ENCODE results near the gene UVRAG. TPM values are rescaled to one million over a fixed set of nuclear protein-coding genes. Genes with fewer than 3 reads are reported as not detected.
"Not testable (repeated sequence)": the region's sequence is repeated elsewhere in the genome, so short reads cannot be mapped to it uniquely, and the experiment has no call there.

UVRAG gene
- total and polyA plus RNA-seq, 2 experiments from 2014 or later = 21.6 to 34.0 TPM

DNA sequence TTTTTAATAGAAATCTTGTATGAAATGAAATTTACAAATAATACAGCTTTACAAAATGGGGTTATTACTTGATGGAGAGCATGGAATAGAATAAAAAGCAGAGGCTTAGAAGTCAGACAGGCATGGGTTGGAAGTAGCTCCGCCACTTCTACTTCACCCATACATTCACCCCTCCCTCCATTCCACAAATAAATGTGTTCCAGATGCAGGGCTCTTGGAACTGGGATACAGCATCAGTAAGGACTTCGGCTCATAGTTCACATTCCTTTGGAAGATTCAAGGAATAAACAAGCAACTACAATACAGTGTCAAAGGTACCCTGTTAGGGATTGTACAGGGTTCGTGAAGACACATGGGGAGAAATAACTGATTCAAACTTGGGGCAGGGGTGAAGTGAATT is 234.5 kb downstream of the UVRAG start:
- Histone ChIP-seq H3K27me3 (no peaks in the 10 kb centered on the region), H3K4me1 (ENCODE audit: low read depth) (no peaks in the 10 kb centered on the region), H3K4me3 (no peak overlapping the region), H3K9me3 (ENCODE audit: low read depth) (no peaks in the 10 kb centered on the region), H3K27ac (no peak overlapping the region), H3K36me3 (no peaks in the 10 kb centered on the region)
- DNase-seq (ENCODE audit: low read depth in 1 of 2, low spot score in 1 of 2) = no peak
- TF ChIP-seq, protein P1, sequence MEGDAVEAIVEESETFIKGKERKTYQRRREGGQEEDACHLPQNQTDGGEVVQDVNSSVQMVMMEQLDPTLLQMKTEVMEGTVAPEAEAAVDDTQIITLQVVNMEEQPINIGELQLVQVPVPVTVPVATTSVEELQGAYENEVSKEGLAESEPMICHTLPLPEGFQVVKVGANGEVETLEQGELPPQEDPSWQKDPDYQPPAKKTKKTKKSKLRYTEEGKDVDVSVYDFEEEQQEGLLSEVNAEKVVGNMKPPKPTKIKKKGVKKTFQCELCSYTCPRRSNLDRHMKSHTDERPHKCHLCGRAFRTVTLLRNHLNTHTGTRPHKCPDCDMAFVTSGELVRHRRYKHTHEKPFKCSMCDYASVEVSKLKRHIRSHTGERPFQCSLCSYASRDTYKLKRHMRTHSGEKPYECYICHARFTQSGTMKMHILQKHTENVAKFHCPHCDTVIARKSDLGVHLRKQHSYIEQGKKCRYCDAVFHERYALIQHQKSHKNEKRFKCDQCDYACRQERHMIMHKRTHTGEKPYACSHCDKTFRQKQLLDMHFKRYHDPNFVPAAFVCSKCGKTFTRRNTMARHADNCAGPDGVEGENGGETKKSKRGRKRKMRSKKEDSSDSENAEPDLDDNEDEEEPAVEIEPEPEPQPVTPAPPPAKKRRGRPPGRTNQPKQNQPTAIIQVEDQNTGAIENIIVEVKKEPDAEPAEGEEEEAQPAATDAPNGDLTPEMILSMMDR (IDR thresholded peaks at IDR 0.05; ENCODE audit: low read depth, low read length) = no peak

DNA sequence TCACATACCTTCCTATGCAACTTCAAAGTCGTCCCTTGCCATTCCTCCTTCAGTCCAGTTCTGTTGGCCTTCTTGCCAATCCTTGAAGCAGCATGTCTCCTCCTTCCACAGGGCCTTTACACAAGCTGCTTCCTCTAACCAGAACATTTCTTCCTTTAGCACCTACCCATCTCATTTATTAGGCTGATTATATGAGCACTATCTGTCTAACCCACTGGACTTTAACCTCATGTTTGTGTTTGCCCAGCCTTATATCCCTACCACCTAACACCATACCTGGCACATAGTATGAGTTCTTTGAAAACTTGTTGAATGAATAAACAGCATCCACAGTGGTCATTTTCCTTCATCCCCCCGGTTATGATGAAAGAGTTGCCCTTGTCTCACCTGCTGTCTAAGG is 236.9 kb downstream of the UVRAG start:
- Histone ChIP-seq H3K9me3 (ENCODE audit: low read depth) (no peaks in the 10 kb centered on the region), H3K27ac (no peak overlapping the region), H3K4me3 (no peak overlapping the region), H3K27me3 (no peaks in the 10 kb centered on the region), H3K4me1 (ENCODE audit: low read depth) (peaks cover 6% of the 10 kb centered on the region), H3K36me3 (no peaks in the 10 kb centered on the region)
- TF ChIP-seq, protein P1 (IDR thresholded peaks at IDR 0.05; ENCODE audit: low read depth, low read length) = no peak
- DNase-seq (ENCODE audit: low read depth in 1 of 2, low spot score in 1 of 2) = no peak

DNA sequence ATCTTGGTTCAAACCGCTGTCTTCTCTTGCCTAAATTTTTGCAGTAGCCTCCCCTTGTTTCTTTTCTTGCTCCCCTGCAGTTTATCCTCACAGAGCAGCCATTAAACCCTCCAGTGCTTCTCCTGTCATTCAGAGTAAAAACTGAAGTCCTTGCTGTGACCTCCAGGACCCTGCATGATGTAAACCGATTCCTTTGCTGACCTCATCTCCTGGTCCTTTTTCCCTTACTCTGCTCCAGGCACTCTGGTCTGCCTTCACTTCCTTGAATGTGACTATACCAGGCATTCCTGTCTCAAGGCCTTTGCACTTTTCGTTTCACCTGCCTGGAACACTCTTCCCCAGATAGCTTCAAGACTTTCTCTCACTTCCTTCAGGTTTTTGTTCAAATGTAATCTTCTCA is 239.3 kb downstream of the UVRAG start:
- Histone ChIP-seq H3K27ac (no peak overlapping the region), H3K36me3 (no peaks in the 10 kb centered on the region), H3K4me1 (ENCODE audit: low read depth) (peaks cover 7% of the 10 kb centered on the region), H3K4me3 (no peak overlapping the region), H3K9me3 (ENCODE audit: low read depth) (no peaks in the 10 kb centered on the region), H3K27me3 (no peaks in the 10 kb centered on the region)
- DNase-seq (ENCODE audit: low read depth in 1 of 2, low spot score in 1 of 2) = no peak
- TF ChIP-seq, protein P1 (IDR thresholded peaks at IDR 0.05; ENCODE audit: low read depth, low read length) = no peak

DNA sequence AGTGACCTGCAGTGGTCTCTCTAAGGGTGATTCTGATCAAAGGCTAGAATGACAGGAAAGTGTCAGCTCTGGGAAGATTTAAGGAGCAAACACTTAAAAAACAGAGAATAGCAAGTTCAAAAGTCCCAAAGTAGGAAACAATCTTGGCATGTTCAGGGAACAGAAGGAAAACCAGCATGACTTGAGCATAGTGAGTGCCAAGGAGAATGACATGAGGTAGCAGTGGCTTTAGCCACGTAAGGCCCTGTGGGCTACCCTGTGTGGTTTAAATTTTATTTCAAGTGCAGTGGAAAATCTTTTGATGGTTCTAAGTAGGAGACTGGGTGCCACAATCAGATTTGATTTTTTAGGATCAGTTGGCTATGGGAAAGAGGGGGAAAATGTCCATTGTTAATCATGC is 241.9 kb downstream of the UVRAG start:
- no peak overlapping the region for H3K27ac ChIP-seq
- no peaks in the 10 kb centered on the region for H3K36me3 ChIP-seq
- H3K27me3 ChIP-seq = no peaks in the 10 kb centered on the region
- DNase-seq (ENCODE audit: low read depth in 1 of 2, low spot score in 1 of 2) = no peak
- H3K4me1 ChIP-seq (ENCODE audit: low read depth) = peaks cover 7% of the 10 kb centered on the region
- TF ChIP-seq, protein P1 (IDR thresholded peaks at IDR 0.05; ENCODE audit: low read depth, low read length) = no peak
- H3K4me3 ChIP-seq = no peak overlapping the region
- H3K9me3 ChIP-seq (ENCODE audit: low read depth) = no peaks in the 10 kb centered on the region

DNA sequence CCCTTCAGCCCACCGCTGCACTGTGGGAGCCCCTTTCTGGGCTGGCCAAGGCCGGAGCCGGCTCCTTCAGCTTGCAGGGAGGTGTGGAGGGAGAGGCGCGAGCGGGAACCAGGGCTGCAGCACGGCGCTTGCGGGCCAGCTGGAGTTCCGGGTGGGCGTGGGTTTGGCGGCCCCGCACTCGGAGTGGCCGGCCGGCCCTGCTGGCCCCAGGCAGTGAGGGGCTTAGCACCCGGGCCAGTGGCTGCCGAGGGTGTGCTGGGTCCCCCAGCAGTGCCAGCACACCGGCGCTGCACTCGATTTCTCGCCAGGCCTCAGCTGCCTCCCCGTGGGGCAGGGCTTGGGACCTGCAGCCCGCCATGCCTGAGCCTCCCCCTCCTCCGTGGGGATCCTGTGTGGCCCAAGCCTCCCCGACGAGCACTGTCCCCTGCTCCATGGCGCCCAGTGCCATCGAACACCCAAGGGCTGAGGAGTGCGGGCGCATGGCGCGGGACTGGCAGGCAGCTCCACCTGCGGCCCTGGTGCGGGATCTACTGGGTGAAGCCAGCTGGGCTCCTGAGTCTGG is 245.5 kb downstream of the UVRAG start:
- H3K36me3 ChIP-seq; H3K27me3 ChIP-seq; H3K27ac ChIP-seq; H3K4me3 ChIP-seq; DNase-seq (ENCODE audit: low read depth in 1 of 2, low spot score in 1 of 2); H3K9me3 ChIP-seq (ENCODE audit: low read depth): not testable (repeated sequence)
- H3K4me1 ChIP-seq (ENCODE audit: low read depth) = peaks cover 13% of the 10 kb centered on the region

DNA sequence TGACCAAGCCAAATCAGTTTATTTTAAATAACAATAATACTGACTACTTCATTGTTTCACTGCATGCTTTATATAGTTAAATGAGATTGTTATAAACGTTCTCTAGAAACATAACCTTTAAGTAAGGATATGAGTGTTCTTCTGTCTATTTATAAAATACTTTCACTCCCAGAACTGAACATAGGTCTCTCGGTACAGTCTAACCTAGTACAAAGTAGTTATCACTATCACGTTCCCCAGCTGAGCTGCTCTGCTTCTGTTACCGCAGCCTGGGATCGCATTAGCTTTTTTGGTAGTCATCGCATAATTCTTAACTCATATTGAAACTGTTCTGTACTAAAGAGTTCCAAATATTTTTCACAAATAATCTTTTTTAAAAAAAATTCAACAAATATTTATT is 247.7 kb downstream of the UVRAG start:
- peaks cover 6% of the 10 kb centered on the region for H3K4me1 ChIP-seq (ENCODE audit: low read depth)
- H3K9me3 ChIP-seq (ENCODE audit: low read depth) = no peaks in the 10 kb centered on the region
- H3K4me3 ChIP-seq = no peak overlapping the region
- H3K36me3 ChIP-seq = no peaks in the 10 kb centered on the region
- no peak for DNase-seq (ENCODE audit: low read depth in 1 of 2, low spot score in 1 of 2)
- TF ChIP-seq, protein P1 (IDR thresholded peaks at IDR 0.05; ENCODE audit: low read depth, low read length) = no peak
- no peak overlapping the region for H3K27ac ChIP-seq
- H3K27me3 ChIP-seq = no peaks in the 10 kb centered on the region

Data from cardiac muscle cell (in vitro differentiated cells and primary cell).